ENCODE results near the gene PRKAG2.

DNA sequence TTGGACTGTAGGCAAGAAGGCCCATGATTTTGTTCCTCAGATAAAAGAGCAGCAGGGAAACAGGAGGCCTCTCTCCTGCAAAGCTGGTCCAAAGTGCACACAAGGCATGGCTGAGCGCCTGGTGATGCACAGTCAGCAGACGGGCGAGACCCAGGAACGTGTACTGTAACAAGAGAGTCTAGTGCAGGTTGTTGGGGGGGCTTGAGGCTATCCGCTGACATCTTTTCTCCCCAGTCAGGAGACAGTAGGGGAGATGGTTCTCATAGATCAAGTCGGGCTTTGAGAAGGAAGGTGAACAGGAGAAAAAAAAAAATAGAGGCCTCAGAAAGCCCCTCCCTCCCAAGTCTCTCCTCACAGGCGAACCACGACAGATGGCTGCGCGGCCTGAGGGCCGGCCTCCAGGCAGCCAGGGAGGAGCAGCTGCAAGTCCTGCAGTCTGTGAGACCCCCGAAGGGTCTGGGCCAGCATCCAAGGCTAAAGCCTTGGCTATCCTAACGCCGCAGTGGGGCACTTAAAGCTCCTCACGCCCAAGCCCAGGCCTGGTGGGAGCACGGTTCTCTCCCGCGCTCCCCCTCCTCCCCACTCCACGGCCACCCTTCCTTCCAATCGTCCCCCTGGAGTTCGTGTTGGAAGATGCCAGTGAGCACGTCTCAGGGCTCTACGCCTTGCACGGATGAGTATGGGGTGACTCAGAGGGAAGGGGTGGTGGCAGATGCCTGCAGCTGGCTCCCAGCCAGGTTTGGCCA is 68.3 kb downstream of the PRKAG2 start:
- TF ChIP-seq RAD21 (IDR thresholded peaks at IDR 0.05; ENCODE audit: low read length) (no peak), TAF1 (IDR thresholded peaks at IDR 0.05; ENCODE audit: borderline replicate concordance, low read depth, low read length) (no peak), NFIC (IDR thresholded peaks at IDR 0.05; ENCODE audit: borderline replicate concordance) (peak; percentile 98), GABPA (IDR thresholded peaks at IDR 0.05; ENCODE audit: low read depth) (no peak), EZH2phosphoT487 (IDR thresholded peaks at IDR 0.05; ENCODE audit: borderline replicate concordance, low read depth) (no peak), POLR2AphosphoS5 (IDR thresholded peaks at IDR 0.05; ENCODE audit: low read depth, low read length) (no peak), RFX5 (IDR thresholded peaks at IDR 0.05; ENCODE audit: low read length) (no peak), CHD2 (IDR thresholded peaks at IDR 0.05; ENCODE audit: low read length, partially characterized antibody) (no peak), RXRA (IDR thresholded peaks at IDR 0.05; ENCODE audit: borderline replicate concordance, low read depth) (no peak), EP300 (IDR thresholded peaks at IDR 0.05; ENCODE audit: borderline replicate concordance in 1 of 2, low read depth in 1 of 2, low read length in 1 of 2) (peak in 1 of 2 experiments; percentile 23; a peak in 1 of 4 replicates)
- TF ChIP-seq, protein P1, sequence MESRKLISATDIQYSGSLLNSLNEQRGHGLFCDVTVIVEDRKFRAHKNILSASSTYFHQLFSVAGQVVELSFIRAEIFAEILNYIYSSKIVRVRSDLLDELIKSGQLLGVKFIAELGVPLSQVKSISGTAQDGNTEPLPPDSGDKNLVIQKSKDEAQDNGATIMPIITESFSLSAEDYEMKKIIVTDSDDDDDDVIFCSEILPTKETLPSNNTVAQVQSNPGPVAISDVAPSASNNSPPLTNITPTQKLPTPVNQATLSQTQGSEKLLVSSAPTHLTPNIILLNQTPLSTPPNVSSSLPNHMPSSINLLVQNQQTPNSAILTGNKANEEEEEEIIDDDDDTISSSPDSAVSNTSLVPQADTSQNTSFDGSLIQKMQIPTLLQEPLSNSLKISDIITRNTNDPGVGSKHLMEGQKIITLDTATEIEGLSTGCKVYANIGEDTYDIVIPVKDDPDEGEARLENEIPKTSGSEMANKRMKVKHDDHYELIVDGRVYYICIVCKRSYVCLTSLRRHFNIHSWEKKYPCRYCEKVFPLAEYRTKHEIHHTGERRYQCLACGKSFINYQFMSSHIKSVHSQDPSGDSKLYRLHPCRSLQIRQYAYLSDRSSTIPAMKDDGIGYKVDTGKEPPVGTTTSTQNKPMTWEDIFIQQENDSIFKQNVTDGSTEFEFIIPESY (IDR thresholded peaks at IDR 0.05; ENCODE audit: borderline replicate concordance, low read depth) = no peak
- TF ChIP-seq, protein P2, sequence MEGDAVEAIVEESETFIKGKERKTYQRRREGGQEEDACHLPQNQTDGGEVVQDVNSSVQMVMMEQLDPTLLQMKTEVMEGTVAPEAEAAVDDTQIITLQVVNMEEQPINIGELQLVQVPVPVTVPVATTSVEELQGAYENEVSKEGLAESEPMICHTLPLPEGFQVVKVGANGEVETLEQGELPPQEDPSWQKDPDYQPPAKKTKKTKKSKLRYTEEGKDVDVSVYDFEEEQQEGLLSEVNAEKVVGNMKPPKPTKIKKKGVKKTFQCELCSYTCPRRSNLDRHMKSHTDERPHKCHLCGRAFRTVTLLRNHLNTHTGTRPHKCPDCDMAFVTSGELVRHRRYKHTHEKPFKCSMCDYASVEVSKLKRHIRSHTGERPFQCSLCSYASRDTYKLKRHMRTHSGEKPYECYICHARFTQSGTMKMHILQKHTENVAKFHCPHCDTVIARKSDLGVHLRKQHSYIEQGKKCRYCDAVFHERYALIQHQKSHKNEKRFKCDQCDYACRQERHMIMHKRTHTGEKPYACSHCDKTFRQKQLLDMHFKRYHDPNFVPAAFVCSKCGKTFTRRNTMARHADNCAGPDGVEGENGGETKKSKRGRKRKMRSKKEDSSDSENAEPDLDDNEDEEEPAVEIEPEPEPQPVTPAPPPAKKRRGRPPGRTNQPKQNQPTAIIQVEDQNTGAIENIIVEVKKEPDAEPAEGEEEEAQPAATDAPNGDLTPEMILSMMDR (IDR thresholded peaks at IDR 0.05) = no peak
- TF ChIP-seq, protein P3, sequence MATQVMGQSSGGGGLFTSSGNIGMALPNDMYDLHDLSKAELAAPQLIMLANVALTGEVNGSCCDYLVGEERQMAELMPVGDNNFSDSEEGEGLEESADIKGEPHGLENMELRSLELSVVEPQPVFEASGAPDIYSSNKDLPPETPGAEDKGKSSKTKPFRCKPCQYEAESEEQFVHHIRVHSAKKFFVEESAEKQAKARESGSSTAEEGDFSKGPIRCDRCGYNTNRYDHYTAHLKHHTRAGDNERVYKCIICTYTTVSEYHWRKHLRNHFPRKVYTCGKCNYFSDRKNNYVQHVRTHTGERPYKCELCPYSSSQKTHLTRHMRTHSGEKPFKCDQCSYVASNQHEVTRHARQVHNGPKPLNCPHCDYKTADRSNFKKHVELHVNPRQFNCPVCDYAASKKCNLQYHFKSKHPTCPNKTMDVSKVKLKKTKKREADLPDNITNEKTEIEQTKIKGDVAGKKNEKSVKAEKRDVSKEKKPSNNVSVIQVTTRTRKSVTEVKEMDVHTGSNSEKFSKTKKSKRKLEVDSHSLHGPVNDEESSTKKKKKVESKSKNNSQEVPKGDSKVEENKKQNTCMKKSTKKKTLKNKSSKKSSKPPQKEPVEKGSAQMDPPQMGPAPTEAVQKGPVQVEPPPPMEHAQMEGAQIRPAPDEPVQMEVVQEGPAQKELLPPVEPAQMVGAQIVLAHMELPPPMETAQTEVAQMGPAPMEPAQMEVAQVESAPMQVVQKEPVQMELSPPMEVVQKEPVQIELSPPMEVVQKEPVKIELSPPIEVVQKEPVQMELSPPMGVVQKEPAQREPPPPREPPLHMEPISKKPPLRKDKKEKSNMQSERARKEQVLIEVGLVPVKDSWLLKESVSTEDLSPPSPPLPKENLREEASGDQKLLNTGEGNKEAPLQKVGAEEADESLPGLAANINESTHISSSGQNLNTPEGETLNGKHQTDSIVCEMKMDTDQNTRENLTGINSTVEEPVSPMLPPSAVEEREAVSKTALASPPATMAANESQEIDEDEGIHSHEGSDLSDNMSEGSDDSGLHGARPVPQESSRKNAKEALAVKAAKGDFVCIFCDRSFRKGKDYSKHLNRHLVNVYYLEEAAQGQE (IDR thresholded peaks at IDR 0.05; ENCODE audit: low read depth, low read length) = no peak
